ENCODE data around the gene PRKD1.

PRKD1 gene

DNA sequence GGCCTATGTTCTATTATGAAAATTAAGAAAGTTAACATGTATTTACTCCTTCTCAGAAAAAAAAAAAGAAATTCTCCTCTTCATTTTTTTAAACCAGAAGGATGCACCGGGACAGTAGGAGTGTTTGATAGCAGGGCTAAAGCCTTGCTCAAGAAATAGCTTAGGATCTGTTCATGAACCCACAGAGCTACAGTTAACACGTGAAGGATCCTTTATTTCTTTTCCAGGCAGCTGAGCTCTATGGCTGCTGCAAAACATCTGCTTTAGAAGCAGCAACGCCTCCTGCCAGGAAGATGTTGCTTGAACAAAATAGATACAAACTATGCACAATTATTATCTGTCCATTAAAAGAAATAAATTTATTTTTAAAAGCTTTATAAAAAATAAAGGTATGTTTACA is 254.8 kb downstream of the PRKD1 start:
- DNase-seq (ENCODE audit: low read depth), result no peak

DNA sequence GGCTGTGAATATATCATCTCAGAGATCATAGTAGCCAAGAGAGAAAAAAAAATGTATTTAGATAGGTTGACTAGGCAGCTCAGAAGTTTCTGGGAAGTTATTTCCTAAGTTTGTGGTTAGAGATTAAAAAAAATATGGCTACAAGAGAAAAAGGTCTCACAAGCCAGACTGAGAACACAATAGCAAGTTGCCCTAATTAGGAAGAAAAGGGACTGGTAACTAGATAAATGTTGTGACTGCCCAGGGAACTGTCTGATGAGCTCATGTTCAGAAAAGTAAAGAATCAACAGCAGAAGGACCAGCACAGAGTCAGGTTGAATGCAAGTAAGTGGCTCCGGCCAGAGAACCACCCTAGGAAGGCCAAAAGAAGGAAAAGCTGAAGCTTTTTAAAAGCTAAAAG is 256.6 kb downstream of the PRKD1 start:
- no peak for DNase-seq (ENCODE audit: low read depth)

DNA sequence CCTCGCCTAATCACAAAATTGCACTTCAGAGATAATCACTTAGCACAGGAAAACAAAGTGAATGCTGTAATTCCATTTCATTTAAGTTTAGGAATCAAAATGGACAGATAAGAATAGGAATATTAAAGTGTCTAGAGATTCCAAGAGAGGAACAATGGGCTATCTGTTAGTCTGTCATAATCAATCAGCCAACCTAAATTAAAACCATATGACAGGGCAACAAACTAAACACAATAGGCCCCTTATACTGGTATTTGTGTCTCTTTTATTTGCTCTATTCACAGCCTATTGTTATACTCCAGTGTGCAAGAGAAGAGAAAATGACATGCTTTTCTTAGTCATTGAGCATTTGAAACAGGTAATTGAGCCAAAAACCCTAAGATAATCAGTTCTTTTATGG is 259.4 kb downstream of the PRKD1 start:
- DNase-seq (ENCODE audit: low read depth), result no peak

DNA sequence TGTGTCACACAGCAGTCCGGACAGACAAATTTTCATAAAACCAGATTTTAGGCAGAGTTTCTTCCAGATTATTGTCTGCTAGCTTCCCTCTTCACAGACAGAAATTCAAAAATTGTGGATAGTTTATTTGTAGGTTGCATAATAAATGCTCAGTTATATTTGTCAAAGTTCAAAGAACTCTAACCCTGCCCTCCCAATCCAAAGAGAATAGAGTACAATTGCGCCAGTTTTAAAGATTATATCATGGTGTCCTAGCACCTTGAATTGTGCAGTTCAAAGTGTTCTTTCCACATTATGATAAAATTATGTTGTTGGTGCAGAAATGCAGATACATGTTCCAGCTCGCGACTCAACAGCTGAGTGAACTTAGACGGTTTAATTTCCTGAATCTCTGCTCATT is 263.1 kb downstream of the PRKD1 start:
- DNase-seq (ENCODE audit: low read depth), result no peak

DNA sequence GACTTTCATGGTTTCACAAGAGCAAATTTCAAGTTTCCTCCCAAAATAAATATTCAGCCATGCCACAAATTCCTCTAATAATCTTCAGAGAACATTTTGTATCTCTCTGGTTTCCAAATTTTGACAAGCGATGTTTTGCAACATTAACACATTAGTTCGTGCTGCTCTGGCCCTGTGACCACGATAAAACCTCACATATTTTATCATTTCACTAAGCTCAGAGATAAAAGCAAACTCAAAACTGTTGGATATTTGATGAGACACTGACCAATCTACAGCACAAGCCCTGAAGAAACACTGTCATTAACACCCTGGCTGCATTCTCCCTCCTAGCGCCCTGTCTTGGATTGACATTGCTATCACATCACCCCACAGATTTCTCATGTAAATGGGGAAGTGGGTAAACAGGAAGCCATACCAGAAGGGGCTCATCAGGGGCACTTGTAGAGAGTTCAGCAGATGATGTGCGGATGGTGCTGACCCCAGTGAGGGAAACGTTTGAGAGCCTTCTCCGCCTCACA is 264.3 kb downstream of the PRKD1 start:
- no peak for DNase-seq (ENCODE audit: low read depth)

DNA sequence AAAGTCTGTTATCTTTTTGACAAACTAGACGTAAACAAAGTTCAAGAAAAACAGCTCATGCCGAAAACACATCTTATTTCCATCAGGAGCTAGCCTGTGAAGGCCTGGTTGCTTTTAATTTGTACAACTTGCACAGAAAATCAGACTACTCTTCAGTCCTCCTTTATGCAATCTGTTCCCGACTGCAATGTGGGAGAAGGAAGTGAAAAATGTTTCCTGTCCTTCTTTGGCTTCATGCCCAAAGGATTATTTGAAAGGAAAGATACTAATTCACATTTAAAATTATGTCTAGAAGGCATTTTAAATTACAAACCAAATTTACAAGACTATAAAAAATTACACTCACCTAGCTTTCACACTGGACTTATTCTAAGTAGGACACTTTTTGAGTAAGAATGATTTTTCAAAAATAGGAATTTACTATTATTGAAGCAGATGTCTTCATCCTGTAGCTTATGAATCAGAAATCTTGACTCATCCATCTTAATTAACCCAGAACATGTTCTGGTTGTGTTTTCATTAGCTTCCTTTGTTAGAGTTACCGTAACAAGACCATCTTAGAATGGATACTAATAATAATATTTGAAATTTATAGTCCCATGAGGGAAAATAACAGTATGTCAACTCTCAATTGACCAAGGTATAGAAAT is 272.6 kb downstream of the PRKD1 start:
- DNase-seq (ENCODE audit: low read depth), result no peak

DNA sequence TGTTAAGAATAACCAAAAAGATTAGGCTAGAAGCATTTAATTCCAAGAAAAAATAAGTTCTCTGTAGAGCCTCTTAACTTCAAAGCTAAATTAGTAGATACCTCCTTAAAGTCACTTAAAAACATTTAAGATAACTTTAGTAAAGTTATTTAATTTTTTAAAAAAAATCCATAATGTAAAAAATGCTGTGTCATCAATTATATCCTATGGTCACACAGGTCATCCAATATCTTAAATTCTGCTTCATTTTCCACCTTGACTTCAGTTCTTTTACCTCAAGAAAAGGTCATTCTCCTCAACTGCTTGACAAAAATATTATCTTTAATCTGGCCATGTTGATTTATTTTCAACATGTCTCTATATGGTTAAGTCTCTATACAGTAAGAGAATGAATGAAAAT is 274.3 kb downstream of the PRKD1 start:
- no peak for DNase-seq (ENCODE audit: low read depth)

DNA sequence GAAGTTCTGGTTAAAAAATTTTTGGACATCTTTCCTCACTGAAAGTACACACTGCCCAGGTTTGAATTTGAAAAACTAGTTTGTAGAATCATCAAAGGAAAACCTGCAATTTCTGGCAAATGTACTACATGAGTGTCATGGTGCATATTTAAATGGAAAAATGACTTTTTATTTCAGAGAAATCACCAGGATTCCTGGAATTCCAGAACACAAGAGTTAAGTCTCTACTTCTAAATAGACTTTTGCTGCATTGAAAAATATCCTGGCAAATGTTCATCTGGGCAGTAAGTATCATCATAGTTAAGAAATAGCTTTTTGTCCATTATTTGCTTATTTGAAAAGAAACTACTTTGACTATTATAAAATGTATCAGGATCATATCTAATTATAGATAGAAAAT is 275.1 kb downstream of the PRKD1 start:
- DNase-seq (ENCODE audit: low read depth), result no peak

DNA sequence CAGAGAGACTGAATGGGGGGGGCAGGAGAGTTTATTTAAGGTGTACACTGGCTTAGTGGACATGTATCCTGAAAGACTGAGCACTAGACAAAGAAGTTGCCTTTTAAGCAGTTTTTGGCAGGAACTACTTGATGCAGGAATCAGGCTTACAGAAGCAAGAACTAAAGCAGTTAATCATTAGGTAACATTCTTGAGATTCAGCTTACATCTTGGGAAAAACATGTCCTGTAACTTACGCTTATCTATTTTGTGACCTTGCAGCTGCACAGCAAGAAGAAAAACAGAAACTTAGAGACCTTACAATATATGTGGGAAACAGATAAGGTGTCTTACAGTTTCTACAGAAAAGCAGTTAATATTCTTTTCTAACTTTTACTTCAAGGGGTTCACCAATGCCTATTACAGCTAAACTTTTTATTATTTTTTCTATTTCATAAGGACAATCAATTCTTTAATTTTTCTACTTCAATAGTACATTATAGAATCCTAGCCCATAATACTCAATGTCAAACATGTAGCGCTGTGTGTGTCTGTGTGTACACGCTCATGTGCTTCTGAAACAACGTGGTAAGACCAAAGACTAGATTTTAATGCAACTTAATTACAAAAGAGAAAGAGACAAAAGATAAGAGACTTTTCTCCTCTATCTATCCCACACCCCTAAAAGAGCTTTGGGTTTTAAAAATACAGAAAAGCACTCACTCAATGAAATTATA is 276.9 kb downstream of the PRKD1 start:
- DNase-seq (ENCODE audit: low read depth), result no peak

DNA sequence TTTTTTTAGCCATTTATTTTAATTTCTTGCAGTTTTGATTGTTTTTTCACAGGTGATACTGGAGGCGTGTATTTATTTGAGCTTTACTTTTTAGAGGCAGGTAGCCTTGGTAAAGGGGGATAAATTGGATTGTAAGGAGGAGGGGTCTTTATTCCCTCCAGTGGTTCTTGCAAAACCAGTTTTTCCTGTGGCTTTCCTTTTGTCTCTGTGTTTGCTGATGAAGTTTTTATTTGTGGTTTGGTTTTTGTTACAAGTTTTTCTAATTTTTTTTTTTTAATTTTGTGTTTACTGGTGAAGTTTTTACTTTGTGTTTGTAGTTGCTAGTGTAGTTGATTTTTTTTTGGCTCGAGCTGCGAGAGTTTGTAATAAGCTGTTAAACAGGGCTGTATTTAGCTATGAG is 278.5 kb downstream of the PRKD1 start:
- no peak for DNase-seq (ENCODE audit: low read depth)

DNA sequence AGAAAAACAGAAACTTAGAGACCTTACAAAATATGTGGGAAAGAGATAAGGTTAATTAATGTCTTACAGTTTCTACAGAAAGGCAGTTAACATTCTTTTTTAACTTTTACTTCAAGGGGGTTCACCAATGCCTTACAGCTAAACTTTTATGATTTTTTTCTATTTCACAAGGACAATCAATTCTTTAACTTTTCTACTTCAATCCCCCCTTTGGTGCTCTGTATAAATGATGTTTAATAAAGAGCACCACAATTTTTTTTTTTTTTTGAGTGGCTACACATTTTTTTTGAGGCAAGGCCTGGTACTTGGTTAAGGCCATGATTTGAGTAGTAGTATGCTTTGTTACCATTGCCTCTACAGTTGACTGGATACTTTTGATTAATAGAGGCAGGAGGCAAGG is 279.6 kb downstream of the PRKD1 start:
- DNase-seq (ENCODE audit: low read depth), result no peak

DNA sequence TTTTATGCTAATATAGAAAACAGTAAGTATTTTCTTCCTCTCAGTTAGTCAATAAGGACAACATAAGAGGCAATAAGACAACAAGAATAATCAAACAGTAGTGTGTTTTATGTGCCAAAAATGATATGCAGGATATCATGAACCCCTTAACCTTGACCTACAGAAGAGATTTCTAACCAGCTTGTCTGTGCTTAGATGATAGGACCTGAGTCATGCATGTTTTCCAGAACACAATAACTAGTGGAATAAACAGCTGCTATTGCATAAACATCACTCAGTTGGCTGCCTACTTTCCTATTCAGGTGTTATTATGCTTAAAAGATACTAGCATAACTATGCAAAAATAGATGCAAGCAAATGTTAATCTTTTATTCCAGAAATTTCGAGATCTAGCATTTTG is 282.5 kb downstream of the PRKD1 start:
- no peak for DNase-seq (ENCODE audit: low read depth)

DNA sequence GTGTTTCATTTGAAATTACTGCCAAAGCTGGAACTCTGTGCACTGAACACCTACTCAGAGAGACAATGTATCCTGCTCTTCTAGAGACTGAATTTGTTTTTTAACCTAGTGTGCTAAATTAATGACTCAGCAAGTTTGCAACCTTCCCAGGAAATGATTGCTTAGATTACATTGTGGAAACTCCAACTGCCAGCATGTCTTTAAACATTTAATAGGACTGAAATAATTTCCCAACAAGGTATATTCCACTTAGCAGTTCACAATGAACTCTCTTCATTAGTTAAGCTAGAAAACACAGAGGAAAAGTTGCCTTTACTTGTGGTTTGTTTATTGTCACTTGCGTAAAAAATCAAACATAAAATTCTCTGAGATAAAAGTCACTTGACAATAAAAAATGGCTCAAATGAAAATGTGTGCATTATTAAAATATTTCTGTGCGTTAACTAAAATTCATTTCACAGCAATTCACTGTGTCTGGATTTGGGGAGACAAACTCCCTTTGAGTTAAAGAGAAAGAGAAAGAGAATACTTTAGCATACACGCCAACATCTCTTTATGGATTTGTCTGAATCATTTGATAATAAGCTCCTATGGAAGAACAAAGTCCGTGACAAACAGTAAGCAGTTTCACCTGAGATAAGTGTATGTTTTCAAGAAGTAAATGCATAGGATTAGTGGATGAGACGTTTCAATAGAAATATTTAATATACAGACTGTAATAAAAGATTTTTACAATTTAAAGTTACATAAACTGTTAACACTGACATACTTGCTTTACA is 284.0 kb downstream of the PRKD1 start:
- no peak for DNase-seq (ENCODE audit: low read depth)

DNA sequence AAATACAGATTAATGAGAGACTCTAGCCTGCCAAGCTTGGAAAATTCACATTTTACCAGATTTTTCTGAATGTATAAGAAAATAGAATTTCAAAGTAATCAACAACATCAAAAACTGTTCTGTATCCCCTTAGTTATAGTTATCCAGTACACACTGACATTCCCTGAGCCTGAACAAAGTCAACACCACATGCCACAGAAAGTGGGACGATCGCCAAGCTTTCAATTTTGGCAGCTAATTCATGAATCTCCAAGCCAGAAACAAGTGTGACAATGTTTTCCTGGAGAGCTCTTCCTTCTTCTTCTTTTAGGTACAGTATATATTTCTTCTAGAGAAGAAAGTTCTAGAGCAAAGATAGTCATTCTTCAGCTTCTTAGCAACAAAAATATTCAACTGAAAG is 290.2 kb downstream of the PRKD1 start:
- DNase-seq (ENCODE audit: low read depth), result no peak

DNA sequence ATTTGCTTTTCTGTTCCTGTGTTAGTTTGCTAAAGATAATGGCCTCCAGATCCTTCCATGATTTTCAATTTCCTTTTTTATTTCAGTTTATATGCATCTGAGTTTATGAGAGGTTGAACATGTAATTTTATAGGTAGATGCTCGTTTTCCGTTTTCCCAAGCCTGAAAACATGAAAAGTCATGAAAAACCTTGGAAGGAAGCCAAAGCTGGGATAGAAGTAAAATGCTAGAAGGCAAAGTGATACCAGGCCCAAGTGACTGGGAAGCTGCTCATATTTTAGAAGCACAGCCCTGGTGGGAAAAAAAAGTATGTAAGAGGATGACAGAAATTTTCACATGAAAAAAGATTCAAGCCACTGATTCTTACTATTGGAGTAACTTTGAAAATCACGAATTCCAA is 290.8 kb downstream of the PRKD1 start:
- no peak for DNase-seq (ENCODE audit: low read depth)

DNA sequence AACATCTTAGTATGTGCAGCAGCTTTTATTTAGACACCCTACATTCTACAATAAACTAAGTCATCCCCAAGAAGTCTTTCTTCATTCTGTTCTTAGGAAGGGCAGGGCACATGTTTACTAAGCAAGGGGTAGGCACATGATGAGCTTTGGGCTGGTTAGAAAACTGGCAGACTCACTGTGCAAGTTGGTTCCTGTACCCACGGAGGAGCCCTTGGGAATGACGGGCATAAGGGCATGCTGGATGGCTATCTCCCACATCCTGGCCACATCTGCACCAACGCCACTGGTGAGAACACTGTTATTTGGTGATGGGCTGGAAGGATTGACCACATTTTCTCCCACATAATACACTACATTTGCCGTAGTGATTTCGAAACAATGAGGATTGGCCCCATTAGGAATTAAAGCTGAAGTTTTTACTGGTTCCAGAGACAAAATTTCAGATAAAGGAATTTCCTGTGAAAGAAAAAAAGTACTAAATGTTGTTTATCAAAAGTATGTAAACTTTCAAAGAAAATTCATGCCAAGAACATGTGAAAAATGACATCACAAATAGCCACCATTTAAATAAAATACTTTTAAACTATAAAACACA is 297.0 kb downstream of the PRKD1 start:
- no peak for DNase-seq (ENCODE audit: low read depth)

DNA sequence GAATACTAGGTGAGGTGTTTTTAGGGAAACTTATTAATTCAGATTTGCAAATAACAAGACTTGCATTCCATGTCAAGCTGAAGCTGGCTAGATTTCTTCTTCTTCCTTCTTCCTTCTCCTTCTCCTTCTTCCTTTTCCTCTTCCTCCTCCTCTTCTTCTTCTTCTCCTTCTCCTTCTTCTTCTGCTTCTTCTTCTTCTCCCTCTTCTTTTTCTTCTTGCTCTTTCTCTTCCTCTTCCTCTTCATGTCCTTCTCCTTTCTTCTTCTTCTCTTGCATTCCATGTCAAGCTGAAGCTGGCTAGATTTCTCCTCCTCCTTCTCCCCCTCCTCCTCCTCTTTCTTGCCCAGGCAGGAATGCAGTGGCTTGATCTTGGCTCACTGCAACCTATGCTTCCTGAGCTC is 297.8 kb downstream of the PRKD1 start:
- no peak for DNase-seq (ENCODE audit: low read depth)

DNA sequence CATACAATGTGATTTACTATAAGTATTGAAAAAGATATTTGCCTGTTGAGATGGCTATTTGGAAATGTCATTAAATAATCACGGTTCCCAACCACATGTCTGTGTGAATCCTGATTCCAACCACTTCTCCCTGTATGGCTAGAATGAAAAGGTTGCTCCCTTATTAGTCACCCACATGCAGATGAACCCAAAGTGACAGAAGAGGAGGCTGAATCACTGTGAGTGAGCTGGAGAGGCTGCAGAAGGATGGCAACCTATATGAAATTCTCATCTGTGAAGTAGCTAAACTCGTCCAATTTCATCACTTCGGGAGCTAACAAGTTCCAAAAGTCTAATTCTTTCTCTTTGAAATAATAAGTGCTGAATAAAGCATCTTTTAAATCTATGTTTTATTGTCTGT is 300.5 kb downstream of the PRKD1 start:
- no peak for DNase-seq (ENCODE audit: low read depth)

DNA sequence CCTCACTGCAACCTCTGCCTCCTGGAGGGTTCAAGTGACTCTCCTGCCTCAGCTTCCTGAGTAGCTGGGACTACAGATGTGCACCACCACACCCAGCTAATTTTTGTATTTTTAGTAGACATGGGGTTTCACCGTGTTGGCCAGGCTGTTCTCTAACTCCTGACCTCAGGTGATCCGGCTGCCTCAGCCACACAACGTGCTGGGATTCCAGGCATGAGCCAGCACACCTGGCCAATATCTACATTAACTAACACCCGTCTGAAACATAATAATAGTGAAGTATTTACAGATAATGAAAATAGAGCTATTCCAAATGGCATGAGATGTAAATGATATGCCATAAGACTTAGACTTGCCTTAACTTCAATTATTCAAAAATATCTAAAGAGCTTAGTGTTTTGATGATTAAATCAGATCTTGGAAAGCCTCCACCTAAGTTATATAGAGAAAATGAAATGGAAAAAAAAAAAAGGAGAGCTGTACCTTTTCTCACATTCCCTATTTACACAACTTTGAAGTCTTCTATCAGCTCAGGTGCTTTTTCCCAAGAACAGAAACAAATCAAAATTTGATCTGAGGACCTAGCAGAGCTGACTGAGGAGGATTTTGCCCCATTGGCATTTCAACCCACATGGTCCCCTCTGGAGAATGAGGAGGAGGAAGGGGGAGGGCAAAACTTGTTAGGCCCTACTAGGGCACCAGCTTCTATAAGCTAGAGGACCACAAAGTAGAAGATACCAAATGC is 309.2 kb downstream of the PRKD1 start:
- DNase-seq (ENCODE audit: low read depth), result no peak

DNA sequence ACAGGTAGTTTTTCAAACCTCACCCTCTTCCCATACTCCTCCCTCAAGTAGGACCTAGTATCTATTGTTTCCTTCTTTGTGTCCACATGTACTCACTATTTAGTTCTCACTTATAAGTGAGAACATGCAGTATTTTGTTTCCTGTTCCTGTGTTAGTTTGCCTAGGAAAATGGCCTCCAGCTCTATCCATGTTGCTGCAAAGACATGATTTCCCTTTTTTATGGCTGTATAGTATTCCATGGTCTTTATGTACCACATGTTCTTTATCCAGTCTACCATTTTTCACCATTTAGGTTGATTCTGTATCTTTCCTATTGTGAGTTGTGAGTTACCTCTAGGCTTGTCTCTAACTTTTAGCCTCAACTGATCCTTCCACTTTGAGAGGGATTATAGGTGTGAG is 310.7 kb downstream of the PRKD1 start:
- DNase-seq (ENCODE audit: low read depth), result no peak

DNA sequence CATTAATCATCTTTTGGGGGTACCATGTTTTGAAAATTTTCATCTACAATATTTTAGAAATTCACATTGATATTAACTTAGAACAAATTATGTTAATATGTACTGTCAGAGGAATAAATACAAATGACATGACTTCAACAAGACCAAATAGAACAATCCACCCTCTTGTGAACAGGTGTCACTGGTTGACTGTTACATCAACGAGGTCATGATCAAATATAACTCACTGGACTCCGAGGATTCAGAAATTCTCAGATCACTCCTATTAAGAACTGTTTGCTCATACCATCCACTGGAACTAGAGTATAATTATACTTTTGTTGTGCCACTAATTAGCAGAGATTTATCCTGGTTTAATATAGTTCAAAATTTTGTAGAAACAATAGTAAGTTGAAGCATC is 318.8 kb downstream of the PRKD1 start:
- no peak for DNase-seq (ENCODE audit: low read depth)

DNA sequence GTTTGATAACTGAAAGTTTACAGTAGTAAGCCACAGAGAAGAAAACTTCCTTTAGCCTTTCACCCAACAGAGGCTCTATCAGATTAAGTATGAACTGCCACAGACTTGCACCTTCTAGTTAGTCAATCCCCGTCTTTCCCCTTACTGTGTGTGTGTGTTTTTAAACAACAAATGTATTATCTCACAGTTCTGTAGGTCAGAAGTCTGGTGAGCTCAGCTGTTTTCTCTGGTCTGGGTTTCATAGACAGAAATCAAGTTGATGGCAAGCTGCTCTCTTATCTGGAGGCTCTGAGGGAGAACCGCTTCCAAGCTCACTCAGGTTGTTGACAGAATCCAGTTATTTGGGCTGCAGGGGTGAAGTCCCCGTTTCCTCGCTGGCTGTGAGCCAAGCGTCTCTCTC is 320.5 kb downstream of the PRKD1 start:
- DNase-seq (ENCODE audit: low read depth), result no peak
